Central memory CD4-positive, alpha-beta T cell (primary cell): ENCODE data around the gene RAD51B.
"Not testable (repeated sequence)": the region's sequence is repeated elsewhere in the genome, so short reads cannot be mapped to it uniquely, and the experiment has no call there.

Experiments
- DNase-seq: peaks from one replicate; pipeline ENCODE4 v3.0.0; 2022

Gene RAD51B

GRCh38 chr14:67950386-67950785, 130.8 kb downstream of the RAD51B start:
- no peak for DNase-seq

GRCh38 chr14:67951529-67952135, 132.1 kb downstream of the RAD51B start:
- no peak for DNase-seq

GRCh38 chr14:67952381-67952780, 132.8 kb downstream of the RAD51B start:
- DNase-seq, result no peak

GRCh38 chr14:67952786-67953185, 133.2 kb downstream of the RAD51B start:
- DNase-seq, result no peak

- no peak for DNase-seq
Observed at GRCh38 chr14:67955261-67955660, 135.7 kb downstream of the RAD51B start.

- no peak for DNase-seq
Observed at GRCh38 chr14:67957946-67958345, 138.4 kb downstream of the RAD51B start.

- DNase-seq, result no peak
Observed at GRCh38 chr14:67961676-67962075, 142.1 kb downstream of the RAD51B start.

GRCh38 chr14:67962215-67962644, 142.7 kb downstream of the RAD51B start:
- no peak for DNase-seq

GRCh38 chr14:67963545-67963944, 144.0 kb downstream of the RAD51B start:
- no peak for DNase-seq

GRCh38 chr14:67963960-67964812, 144.6 kb downstream of the RAD51B start:
- DNase-seq, result no peak

- DNase-seq, result no peak
Observed at GRCh38 chr14:67965696-67966095, 146.1 kb downstream of the RAD51B start.

GRCh38 chr14:67967206-67967605, 147.6 kb downstream of the RAD51B start:
- no peak for DNase-seq

- not testable (repeated sequence) for DNase-seq
Observed at GRCh38 chr14:67967970-67968369, 148.4 kb downstream of the RAD51B start.

GRCh38 chr14:67970923-67971322, 151.3 kb downstream of the RAD51B start:
- no peak for DNase-seq

GRCh38 chr14:67971627-67972625, 152.3 kb downstream of the RAD51B start:
- no peak for DNase-seq

- no peak for DNase-seq
Observed at GRCh38 chr14:67973436-67973835, 153.9 kb downstream of the RAD51B start.

GRCh38 chr14:67975470-67975869, 155.9 kb downstream of the RAD51B start:
- DNase-seq, result no peak

- DNase-seq, result no peak
Observed at GRCh38 chr14:67977434-67978034, 158.0 kb downstream of the RAD51B start.

- no peak for DNase-seq
Observed at GRCh38 chr14:67978749-67979148, 159.2 kb downstream of the RAD51B start.

- no peak for DNase-seq
Observed at GRCh38 chr14:67982711-67983608, 163.4 kb downstream of the RAD51B start.

GRCh38 chr14:67984274-67984673, 164.7 kb downstream of the RAD51B start:
- no peak for DNase-seq
